GM19372 (cell line): ENCODE measurements around the gene LRRC56.
"Not testable (repeated sequence)": the region's sequence is repeated elsewhere in the genome, so short reads cannot be mapped to it uniquely, and the experiment has no call there.

Experiments used
- ATAC-seq: cut with Tn5 transposase; IDR thresholded peaks from one replicate; pipeline ENCODE4 v1.9.1; 2021; ENCODE audit warnings: mild to moderate bottlenecking, low read depth, moderate library complexity; ENCODE audit not compliant: unreplicated experiment

LRRC56 gene

GRCh38 chr11:501001-501682 lies 36.2 kb upstream of the LRRC56 start:
- no peak for ATAC-seq

- no peak for ATAC-seq
Observed at GRCh38 chr11:501683-502287, 35.5 kb upstream of the LRRC56 start.

GRCh38 chr11:502288-503178 lies 34.8 kb upstream of the LRRC56 start:
- no peak for ATAC-seq

- ATAC-seq, result no peak
Observed at GRCh38 chr11:503179-503981, 33.9 kb upstream of the LRRC56 start.

- no peak for ATAC-seq
Observed at GRCh38 chr11:504053-504993, 33.0 kb upstream of the LRRC56 start.

- no peak for ATAC-seq
Observed at GRCh38 chr11:504994-505344, 32.4 kb upstream of the LRRC56 start.

GRCh38 chr11:506238-506994 lies 30.9 kb upstream of the LRRC56 start:
- ATAC-seq, result peak; percentile 77

- ATAC-seq, result peak; percentile 62
Observed at GRCh38 chr11:506995-507726, 30.2 kb upstream of the LRRC56 start, which contains the start of gene RNH1. Gene RNH1 (minus strand): TSS chr11:507242. CDS start chr11:502162, 5,080 bp downstream.

- no peak for ATAC-seq
Observed at GRCh38 chr11:507727-508515, 29.4 kb upstream of the LRRC56 start.

- no peak for ATAC-seq
Observed at GRCh38 chr11:508956-509355, 28.4 kb upstream of the LRRC56 start.

- ATAC-seq, result no peak
Observed at GRCh38 chr11:512761-513595, 24.3 kb upstream of the LRRC56 start.

GRCh38 chr11:514606-515005 lies 22.7 kb upstream of the LRRC56 start:
- no peak for ATAC-seq

GRCh38 chr11:515131-515530 lies 22.2 kb upstream of the LRRC56 start:
- ATAC-seq, result no peak

- no peak for ATAC-seq
Observed at GRCh38 chr11:516400-516799, 20.9 kb upstream of the LRRC56 start.

- not testable (repeated sequence) for ATAC-seq
Observed at GRCh38 chr11:516918-517685, 20.2 kb upstream of the LRRC56 start.
